ENCODE results near the gene ZBTB5.
A peak's percentile ranks its signal among the peaks of the same experiment; 100 is the strongest.
"Not testable (repeated sequence)": the region's sequence is repeated elsewhere in the genome, so short reads cannot be mapped to it uniquely, and the experiment has no call there.

The ZBTB5 gene

DNA sequence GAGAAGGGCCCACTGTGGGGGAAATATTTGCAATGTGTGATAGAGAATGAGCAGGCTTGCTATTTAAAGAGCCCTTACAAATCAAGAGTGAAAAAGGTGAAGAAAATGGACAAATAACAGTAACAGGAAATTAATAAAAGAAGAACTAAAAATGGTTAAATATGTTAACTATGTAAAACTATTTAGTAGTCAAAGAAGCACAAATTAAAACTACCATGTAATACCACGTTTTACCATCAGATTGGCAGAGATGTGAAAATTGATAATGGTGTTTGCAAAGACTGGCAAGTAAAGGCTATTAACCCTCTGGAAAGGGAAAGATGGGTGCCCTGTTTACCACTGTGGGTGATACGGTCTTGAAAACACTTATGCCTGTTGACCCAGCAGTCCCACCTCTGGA, 65.9 kb downstream of the ZBTB5 start:
- DNase-seq: no peak

DNA sequence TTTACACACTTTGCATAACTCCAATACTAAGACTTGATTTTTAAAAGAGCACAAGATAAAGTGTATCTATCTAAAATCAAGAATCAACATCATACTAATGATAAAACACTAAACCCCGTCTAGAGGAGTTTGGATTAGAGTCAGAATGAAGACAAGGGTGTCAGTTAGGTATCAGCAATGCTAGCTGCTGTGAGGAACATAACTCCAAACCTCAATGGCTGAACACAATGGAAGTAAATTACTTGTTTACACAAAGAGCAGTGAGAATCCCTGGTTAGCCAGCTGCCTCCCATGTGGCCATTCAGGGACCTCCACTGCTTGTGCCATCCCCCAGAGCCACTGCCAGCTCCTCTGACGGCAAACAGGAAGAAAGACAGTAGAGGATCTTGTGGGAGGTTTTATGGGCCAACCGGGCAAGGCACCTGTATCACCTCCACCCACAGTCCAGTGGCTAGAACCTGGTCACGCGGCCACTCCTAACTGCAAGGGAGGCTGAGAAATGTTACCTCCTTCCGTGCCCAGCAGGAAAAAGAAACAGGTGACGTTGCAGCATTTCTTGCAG, 66.7 kb downstream of the ZBTB5 start:
- DNase-seq: no peak

DNA sequence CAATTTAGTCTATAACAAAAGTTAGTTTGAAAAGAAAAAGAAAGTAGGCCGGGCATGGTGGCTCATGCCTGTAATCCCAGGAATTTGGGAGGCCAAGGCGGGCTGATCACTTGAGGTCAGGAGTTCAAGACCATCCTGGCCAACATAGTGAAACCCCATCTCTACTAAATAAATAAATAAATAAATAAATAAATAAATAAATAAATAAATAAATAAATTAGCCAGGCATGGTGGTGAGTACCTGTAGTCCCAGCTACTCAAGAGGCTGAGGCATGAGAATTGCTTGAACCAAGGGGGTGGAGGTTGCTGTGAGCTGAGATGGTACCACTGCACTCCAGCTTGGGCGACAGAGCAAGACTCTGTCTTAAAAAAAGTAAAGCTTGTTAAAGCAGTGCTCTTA, 67.3 kb downstream of the ZBTB5 start:
- DNase-seq: not testable (repeated sequence)

DNA sequence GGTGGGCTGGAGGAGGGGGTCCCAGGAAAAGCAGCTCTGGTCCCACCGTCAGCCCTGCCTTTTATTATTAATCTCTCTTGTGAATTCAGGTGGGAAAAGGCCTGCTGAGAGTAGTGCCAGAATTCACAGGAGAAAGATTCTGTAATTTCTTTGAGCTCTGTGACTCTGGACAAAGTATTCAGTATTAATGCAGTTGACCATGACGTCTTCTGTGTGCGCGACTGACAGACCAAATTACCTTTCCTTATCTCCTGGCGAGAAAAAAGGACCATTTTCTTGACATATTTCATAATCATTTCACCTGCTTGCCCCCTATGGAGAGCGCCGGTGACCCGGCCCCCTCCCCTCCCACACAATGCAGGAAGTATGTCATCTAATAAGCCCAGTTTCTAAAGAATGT, 69.6 kb downstream of the ZBTB5 start:
- DNase-seq: no peak

DNA sequence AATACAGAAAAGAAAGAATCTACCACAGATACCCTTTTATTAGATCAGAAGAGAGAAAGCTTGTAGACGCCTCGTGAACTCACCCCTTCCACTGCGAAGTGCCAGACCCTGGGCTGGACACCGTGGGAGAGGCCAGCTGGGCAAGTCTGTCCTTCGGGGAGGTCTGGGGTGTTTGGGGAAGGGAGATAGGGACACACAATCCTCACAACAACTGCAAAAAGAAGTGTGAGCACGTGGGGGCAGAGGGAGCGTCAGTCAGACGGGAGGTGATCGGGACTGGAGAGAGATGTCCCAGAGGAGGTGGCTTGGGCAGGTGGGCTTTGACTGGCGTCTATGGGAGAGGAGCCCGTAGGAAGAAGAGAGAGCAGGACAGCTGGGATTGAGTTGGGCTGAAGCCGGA, 70.0 kb downstream of the ZBTB5 start:
- DNase-seq: no peak

- no peak for DNase-seq
These were observed 73.0 kb downstream of the ZBTB5 start for GRCh38 chr9:37392272-37392671.

DNA sequence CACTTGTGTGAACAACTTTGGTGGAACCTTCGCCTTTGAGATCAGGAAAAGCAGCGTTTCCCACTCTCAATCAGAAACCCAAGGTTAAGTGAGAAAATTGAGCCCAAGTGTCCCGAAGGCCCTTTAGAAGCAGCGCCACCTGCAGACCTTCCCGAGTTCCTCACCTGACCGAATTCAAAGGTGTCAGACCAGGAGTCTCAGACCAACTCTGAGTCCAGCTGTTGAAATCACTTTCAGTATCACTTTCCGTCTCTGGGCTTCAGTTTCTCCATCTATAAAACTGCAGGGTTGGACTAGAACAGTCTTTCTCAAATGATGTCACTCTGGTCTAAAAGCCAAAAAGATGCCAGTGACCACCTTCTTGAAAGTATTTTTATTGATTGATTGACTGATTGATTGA, 74.5 kb downstream of the ZBTB5 start:
- peak in 1 of 6 experiments; percentile 2 for DNase-seq
